ENCODE measurements around the gene CUEDC1. TPM values are rescaled to one million over a fixed set of nuclear protein-coding genes. Genes with fewer than 3 reads are reported as not detected.

Gene CUEDC1
- polyA plus RNA-seq, 3 donors = 40.4 to 43.4 (median 42.7) TPM

DNA sequence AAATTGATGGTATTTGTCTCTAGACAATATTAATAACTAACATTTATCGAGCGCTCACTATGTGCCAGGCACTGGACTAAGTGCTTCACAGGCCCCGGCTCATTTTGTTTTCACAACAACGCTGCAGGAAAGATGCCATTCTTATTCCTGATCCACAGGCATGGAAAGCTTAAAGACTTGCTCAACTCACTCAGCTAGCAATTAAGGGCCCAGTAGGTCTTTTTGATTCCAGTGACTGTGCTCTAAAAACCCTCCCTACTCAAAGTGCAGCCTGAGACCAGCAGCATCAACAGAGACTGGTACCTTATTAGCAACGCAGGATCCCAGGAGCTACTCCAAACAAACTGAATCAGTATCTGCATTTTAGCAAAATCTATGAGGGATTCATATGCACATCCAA lies 35.3 kb downstream of the CUEDC1 start:
- no peak for DNase-seq (ENCODE audit: low read depth in 3 of 3, low spot score in 2 of 3)

DNA sequence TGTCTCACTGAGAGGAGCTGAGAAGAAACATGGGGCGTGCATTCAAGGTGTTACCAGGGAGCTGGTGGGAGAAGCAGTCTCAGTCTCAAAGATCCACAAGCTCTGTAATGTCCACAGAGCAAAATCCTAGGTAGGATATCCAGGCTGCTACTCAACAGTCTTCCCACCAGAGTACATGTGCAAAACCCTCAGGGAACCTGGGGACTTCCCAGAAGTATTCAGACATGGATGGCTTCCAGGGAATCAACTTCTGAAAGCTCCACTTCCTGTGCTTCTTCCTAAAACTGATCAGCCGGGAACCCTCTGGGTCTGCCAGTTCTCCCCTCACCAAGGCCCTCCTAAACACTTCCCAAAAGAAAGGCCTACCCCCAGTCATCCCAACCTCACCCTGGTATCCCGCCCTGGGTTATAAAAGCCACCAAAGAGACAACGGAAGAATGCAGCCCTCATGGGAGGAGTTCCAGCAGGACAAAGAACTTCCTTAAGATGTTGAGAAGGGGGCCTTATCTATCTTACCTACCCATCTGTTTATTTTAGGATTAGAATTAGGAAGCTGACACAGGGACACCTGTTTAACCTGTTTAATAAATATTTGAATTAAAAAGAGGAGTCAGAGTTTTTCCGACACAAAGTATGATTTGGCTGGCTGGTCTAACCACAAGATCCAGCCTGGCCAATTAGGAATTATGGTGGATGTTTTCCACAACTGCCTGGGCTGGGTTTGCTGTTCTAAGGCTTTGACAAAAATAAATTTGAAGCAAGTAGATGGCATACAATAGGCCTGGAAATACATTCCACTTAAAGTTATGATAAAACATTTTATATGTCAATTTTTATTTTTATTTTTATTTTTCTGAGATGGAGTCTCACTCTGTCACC lies 37.0 kb downstream of the CUEDC1 start:
- no peak for DNase-seq (ENCODE audit: low read depth in 3 of 3, low spot score in 2 of 3)

DNA sequence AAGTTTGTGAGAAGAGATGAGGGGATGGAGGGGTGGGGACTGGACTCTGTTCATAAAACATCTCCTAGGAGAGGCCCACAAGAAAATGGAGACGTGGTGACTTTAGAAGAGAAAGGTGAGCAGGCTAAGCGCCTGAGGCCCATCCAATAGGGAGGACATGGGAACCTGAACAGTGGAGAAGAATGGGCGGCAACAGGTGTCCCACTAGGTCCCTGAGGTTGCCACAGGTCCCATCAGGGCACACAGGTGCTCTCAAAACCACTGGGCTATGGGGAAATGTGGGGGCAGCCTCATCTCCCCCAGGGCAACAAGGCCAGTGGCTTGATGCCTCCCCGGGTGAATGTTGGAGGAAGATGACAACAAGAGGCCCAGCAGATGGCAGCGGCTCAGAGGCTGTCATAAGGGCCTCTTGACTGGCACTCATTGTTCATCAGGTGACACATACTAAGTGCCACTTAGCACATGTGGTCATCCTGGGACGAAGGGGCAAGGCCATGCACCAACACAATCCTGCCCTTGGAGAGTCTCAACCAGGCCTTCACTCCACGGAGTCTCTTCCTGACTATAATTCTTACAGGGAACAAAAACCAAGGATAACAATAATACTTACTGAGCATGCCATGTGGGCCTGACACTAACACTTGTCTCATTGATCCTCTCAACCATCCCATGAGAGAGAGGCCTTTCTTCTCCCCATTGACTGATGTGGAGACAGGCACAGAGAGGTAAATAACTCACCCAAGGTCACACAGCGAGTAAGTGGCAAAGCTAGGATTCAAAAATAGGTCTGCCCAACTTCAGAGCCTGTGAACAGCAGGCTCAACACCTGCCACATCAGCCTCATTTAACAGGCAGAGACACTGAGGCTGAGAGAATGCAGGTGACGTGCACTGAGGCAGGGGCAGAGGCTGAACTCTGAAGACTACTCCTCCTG lies 38.0 kb downstream of the CUEDC1 start:
- no peak for DNase-seq (ENCODE audit: low read depth in 3 of 3, low spot score in 2 of 3)

DNA sequence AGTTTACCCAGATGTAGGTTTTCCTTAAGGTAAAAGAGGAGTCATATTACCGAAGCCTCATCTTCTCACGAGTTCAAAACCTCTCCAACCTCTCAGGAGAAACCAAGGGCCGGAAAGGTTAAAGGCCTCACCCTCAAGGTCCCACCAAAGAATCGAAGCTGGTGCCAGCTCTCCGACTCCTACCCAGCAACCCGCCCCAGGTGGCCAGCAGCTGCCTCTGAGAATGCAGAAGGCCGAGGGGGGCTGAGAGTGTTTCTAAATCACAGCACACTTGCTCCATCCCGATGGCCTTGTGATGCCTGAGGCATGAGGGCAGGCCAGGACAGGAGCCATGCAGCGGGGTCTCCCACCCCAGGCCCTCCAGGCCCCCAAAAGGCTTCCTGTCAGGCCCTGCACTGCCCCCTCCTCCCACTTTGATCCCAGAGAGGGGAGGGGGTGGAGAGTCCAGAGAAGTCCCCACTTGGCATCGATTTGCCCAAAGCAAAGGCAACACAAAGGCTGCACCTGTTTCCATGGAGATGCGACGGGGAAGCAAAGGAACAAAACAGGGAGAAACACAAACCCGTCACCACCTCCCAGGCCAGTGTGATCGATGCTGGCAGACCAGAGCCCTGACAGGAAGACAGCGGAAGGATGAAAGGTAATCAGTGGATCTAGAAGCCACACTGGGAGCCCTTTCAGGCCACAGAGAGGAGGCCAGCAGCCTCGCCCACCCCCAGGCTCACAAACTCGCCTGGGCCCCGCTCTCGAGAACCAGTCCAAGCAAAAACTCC lies 39.0 kb downstream of the CUEDC1 start:
- no peak for DNase-seq (ENCODE audit: low read depth in 3 of 3, low spot score in 2 of 3)

DNA sequence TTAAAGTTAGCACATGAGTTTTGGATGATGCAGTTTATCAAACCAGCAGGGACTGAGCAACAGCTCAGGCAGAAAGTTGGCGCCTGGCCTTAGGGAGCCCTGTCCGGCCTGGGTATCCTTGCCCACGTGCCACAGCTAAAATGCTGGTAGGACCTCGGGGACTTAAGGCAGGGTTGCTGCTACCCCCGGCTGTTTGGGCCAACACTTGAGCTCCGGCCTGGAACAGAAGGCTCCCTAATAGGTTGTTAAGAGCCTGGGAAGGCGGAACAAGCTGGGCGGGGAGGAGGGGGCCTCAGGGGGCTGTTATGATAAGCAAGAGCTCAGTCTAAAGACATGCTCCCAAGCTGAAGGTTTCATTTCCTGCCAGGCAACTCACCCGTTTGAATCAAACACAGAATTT lies 39.7 kb downstream of the CUEDC1 start:
- no peak for DNase-seq (ENCODE audit: low read depth in 3 of 3, low spot score in 2 of 3)

DNA sequence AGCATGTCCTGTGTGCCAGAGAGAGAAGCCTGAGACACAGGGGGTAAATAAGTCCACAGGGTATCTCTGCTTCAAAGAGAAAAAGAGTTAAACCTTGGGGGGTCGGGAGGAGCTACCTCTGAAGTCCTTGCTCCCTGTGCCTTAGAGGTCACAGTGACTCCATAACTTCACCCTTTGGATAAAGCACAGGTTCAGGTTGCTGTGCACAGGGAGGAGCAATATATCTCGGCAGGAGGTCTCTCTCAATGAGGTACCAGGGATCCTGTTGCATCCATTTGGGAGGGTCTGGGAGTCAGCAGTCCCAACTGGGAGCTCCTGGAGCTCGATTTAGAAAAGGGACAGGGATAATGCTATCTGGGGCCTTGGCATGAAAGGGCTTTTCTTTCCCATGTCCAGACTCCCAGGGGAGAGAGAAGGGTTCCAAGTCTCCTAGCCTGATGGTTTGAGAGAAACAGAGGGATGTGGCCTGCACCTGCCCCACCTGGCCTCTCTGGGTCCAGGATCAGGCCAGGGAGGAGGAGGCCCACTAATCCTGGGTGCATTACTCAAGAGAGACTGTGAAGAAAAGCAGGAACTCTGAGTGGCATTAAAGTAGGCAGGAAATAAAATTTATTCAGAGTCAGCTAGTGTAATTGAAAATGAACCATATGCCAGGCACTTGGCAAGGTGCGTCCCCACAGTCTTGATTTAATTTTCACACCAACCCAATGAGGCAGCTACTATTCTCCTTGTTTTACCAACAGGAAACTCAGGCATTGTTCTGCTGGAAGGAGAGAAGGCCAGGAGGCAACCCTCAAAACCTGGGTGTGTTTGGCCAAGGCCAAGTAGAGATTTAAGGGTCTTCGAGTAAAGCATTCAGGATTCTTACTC lies 40.7 kb downstream of the CUEDC1 start:
- DNase-seq (ENCODE audit: low read depth in 3 of 3, low spot score in 2 of 3) = no peak

DNA sequence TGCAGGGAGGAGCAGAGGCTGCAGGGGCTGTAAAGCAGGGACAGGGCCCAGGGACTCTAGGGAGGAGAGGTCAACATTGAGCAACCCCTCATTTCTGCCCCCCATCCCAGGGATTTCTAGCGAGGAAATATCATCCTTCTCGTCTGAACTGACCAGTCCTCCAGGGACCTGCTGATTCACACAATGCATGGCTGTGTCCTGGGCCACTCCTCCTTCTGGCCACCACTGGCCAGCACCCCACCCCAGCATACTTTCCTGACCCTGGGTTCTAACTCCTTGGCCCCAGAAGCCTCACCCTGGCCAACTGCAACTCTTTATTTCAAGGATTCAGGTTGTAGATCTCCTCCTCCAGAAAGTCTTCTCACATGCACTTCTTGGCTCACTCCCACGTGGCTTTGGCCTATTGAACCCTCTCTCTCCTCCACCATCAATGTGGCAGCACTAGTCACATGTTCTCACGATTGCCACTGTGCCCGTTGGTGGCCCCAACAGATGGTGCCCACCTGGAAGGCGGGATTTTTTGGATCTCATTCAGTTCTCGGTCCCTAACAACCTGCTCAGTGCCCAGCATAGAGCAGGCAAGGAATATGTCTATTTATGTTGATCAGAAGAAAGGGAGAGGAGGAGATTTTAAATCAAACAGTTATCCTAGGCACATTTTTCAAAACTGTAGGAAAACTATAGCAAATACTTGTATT lies 41.5 kb downstream of the CUEDC1 start:
- no peak for DNase-seq (ENCODE audit: low read depth in 3 of 3, low spot score in 2 of 3)

DNA sequence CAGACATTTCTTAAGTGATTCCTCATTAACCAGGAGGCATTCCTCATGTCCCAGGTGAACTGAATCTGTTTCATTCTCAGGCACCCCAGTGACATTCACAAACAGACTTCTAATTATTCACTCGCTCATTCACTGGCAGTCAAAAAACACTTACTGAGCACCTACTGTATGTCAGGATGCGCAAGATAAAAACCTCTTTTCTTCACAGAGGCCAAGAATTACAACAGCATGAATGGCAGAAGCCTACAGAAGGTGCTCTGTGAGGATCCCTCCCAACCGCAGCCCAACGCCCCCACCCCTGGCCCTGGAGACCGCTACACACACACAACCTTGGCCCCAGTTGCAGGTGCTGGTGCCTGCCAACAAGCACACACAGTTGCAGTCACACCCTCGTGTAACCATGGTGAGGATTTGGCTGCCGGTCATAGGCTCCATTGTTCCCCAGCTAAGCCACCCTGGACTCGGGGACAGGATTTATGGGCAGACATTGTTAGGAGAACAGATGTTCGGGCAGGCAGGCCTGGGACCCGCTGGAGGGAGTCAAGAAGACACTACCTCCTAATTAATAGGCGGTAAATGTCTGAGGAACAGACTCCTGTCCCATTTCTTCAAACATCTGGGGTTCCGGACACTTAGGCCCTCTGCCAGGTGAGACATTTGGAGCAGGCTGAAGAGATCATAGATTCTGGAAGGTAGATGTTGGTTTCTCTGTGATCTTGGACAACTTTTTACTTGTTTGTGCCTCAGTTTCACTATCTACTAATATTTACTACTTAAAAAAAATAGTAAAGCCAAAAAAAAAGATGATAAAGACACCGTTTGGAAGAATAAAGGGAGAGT lies 43.2 kb downstream of the CUEDC1 start:
- no peak for DNase-seq (ENCODE audit: low read depth in 3 of 3, low spot score in 2 of 3)

DNA sequence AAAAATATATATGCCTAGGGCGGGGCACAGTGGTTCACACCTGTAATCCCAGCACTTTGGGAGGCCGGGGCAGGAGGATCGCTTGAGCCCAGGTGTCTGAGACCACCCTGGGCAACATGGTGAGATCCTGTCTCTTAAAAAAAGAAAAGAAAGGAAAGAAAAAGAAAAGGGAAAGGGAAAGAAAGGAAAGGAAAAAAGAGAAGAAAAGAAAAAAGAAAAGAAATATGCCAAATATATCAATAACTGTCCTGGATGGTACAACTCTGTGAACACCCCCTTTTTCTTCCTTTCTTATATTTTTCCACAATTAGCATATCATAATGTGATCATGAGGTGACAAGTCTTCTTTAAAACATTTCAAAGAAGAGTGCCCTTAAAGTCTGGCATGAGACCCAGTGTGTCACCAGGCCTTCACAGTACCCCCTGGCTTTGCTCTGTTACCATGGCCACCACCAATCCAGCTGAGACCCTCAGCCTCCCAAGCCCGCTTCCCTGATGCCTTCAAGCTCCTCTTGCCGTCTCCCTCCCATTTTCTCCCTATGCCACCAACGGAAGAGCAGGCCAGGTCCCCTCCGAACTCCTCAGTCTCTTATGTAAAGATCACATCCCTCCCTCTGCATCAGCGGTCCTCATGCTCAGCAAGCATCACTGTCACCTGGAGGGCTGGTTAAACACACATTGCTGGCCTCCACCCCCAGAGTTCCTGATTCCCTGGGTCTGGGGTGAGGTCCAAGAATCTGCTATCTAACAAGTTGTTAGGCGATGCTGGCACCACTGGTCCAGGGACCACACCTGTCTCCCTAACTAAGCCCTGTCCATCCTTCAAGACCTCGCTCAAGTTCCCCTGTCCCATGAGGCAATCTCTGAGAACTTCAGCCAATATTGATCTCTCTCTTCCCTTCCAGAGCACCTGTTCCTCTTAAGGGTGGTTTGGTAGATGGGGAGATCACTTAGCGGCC lies 44.5 kb downstream of the CUEDC1 start:
- DNase-seq (ENCODE audit: low read depth in 3 of 3, low spot score in 2 of 3) = no peak

DNA sequence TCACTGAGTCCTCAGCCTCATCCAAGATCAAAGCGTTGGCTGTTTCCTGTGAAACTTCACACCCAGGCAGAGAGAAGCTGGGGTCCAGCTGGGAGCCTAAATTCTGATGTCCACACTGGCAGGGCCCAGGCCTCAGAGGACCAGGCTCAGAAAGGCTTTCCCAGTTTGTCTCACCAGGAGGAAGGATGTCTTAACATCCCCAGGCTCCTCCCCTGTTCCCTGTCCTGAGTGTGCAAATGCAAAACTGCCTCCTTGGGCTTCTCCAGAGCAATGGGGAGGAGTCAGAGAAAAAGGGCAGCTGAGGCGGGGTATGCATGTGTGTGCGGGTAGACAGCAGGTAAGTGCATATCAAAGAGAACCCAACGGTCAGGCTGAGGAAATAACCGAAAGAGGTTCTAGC lies 45.7 kb downstream of the CUEDC1 start:
- DNase-seq (ENCODE audit: low read depth in 3 of 3, low spot score in 2 of 3) = no peak

DNA sequence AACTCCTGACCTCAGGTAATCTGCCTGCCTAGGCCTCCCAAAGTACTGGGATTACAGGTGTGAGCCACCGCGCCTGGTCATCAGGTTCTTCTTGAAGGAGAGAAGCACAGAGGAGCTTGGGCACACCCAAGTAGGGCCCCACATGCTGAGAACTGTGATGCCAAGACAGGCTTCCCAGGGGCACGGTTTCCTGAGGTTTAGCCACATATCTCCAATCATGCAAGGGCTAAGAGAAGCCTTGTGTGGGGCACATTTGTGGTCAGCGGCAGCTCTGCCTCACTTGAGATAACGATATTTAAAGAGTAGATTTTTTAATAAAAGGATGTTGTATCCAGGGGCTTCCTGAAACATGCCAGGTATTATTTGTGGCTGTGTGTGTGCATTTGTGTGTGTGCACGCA lies 46.9 kb downstream of the CUEDC1 start:
- no peak for DNase-seq (ENCODE audit: low read depth in 3 of 3, low spot score in 2 of 3)

DNA sequence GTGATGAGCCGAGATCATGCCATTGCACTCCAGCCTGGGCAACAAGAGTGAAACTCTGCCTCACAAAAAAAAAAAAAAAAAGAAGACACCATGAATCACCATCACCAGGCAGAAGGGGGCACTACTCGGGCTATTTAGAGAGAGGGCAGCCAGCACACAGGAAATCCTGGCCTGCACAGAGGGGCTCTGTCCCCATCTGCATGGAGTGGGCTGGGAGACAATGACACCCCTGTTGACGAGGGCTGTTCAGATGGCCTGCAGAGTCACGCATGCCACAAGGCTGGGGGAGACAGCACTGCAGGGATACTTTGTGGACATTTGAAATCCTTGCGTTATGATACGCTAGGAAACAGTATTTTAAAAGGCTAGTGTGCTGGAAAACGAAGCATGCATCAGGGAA lies 48.3 kb downstream of the CUEDC1 start:
- no peak for DNase-seq (ENCODE audit: low read depth in 3 of 3, low spot score in 2 of 3)

DNA sequence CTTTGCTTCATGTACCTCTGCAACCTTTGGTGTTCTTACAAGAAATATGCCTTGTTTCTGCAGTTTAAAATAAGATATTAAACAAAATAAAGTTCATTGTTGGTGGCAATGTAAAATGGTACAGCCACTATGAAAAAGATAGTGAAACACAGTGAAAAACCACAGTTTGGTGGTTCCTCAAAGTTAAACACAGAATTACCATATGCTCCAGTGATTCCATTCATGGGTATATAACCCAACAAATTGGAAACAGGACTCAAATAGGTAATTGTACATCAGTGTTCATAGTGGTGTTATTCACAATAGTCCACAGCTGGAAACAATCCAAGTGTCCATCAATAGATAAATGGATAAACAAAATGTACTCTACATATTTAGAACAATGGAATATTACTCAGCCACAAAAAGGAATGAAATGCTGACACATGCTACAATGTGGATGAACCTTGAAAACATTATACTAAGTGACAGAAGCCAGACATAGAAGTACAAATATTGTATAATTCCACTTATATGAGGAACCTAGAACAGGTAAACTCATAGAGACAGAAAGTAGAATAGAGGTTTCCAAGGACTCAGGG lies 49.2 kb downstream of the CUEDC1 start:
- no peak for DNase-seq (ENCODE audit: low read depth in 3 of 3, low spot score in 2 of 3)

DNA sequence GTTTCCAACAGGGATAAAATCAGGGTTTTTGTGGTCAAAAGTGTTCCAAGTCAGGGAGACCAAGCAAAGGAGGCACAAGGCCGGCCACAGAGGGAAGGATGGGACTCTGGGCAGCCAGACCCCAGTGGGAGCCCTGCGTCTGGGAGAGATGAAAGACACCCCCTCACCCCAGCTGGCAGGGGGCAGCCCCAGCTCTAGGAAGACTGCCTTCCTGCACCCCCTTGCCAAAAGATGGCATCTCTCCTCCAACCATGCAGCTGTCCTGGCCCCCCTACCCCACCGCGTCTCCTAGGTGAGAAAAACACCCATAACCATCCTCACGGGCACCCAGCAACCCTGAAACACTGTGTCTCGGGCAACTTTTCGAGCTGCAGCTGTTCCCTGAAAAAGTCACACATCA lies 51.3 kb downstream of the CUEDC1 start:
- DNase-seq (ENCODE audit: low read depth in 3 of 3, low spot score in 2 of 3) = no peak

DNA sequence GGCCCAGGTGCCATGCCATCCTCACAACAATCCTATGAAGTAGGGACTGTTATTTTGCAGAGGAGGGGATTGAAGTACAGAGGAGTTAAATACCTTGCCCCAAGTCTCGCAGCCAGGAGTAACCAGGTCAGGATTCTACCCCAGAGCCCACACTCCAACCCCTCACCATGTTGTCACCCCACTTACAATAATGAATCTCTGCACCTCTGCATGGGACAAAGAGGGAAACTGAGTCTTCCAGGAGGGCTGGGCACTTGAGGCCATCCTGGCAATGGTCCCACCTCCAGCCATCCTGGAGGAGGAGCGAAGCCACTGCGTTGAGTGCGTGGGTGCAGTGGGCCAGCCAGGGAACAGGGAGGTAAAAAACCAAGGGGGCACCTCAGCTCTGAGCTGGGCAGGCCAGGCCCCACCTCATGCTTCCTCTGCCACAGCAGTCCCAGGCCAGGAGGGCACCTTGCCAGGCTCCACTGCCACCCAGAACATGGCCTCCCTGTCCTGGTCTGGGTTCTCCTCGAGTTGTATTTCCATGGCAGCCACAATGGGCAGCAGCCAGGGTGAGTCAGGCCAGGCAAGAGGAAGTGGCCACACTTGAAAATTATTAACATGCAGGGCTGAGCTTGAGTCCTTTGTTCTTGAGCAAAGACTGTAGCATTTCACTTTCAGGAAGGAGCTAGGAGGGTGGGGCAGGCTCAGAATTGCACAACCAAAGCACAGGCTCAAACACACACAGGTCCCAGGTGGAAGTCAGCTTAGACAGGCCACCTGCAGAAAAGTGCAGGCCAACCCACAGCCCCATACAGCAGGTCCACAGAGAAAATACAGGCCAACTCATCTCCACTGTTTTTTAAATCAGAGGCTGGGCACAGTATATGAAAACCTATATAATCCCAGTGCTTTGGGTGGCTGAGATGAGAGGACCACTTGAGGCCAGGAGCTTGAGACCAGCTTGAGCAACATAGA lies 52.1 kb downstream of the CUEDC1 start:
- DNase-seq (ENCODE audit: low read depth in 3 of 3, low spot score in 2 of 3) = no peak
